ENCODE data around the gene PCDH15. TPM values are rescaled to one million over a fixed set of nuclear protein-coding genes. Genes with fewer than 3 reads are reported as not detected.

PCDH15 gene
- total RNA-seq, 1 experiment from 2014 or later, result 0.59 TPM

DNA sequence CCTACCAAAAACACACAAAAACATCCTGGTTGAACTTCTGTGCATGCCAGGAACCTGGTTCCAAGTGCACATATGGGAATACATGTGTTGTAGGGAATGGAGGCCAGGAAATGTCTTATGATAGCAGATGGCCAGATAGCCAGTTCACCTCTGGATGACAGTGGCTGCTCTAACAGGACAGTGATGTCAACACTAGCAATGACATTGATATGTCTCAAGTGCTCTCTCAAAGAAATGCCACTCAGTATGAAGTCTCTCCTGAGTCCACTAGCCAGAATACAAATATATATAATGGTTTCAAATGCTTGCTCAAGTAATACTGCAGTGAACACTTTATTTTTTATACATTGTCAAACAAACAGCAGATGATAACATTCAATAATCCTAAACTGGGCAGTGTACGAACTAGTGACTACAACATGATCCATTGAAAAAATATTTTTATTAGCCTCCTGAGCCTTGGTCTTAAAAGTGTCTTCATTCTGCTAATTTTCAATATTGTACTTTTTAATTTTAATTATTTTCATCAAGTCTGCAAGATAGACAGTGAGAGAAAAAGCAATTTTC is 26.0 kb upstream of the PCDH15 start:
- ChIA-PET POLR2A (no interaction called here), CTCF (no interaction called here)
- H3K9me3 Mint-ChIP-seq, result no peaks in the 10 kb centered on the region
- H3K36me3 Mint-ChIP-seq, result no peaks in the 10 kb centered on the region
- H3K27ac Mint-ChIP-seq, result no peak overlapping the region
- ATAC-seq, result no peak
- no peak for DNase-seq (ENCODE audit: low spot score)
- H3K4me3 Mint-ChIP-seq, result no peak overlapping the region
- no peaks in the 10 kb centered on the region for H3K27me3 Mint-ChIP-seq (ENCODE audit: low read depth)
- no peak for TF ChIP-seq SP1 (CRISPR knock-in tag; conservative IDR thresholded peaks at IDR 0.05)
- H3K4me1 Mint-ChIP-seq, result no peaks in the 10 kb centered on the region

DNA sequence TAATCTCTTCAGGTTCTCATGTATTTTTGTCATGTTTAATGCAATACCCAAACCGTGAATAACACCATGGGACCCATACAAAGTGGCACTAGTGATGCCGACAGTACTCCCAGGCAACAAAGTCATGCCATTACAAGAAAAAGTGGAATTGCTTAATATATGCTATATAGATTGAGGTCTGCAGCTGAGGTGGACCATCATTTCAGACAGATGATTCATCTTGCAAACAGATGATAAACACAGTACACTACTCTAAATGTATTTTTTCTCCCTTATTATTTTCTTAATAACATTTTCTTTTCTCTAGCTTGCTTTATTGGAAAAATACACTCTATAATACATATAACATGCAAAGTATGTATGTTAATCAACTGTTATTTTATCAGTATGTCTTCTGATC is 14.6 kb upstream of the PCDH15 start:
- CTCF ChIA-PET, result no interaction called here
- ATAC-seq, result no peak

DNA sequence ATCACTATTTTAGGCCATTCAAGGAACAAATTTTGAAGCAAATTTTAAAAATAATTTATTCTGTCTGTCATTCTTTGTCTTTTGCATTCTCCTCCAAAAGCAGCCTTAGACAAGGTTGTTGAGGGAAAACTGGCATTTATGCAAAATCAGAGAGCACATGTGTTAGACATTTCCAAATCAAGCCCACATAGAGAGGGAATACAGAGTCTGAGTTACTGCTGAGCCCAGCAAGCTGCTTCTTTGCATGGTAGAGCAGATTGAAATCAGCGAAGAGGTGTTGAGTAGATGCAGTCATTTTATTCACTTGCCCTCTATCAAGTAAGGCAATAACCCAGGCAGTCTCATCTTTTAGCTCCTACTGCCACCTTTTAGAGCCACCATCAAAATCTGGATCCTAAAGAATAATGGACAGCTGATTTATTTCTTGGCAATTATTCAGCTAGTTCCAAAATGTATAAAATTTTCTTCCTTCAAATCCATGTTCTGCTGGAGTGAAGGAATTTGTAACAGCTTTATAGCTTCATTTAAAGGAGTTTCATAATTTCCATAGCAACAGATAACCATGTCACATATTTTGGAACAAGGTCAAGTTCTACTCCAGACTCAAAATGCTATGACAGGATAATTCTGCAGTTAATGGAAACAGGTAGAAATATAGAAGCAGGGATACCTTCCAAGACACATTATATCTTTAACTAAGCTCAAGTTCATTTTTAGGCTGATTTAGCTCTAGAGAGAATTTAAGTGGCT is 7.3 kb upstream of the PCDH15 start:
- POLR2A ChIA-PET, result no interaction called here
- no peak for DNase-seq (ENCODE audit: low spot score)
- TF ChIP-seq, protein P1, sequence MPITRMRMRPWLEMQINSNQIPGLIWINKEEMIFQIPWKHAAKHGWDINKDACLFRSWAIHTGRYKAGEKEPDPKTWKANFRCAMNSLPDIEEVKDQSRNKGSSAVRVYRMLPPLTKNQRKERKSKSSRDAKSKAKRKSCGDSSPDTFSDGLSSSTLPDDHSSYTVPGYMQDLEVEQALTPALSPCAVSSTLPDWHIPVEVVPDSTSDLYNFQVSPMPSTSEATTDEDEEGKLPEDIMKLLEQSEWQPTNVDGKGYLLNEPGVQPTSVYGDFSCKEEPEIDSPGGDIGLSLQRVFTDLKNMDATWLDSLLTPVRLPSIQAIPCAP (CRISPR knock-in tag; IDR thresholded peaks at IDR 0.05), result no peak
- TF ChIP-seq, protein P2, sequence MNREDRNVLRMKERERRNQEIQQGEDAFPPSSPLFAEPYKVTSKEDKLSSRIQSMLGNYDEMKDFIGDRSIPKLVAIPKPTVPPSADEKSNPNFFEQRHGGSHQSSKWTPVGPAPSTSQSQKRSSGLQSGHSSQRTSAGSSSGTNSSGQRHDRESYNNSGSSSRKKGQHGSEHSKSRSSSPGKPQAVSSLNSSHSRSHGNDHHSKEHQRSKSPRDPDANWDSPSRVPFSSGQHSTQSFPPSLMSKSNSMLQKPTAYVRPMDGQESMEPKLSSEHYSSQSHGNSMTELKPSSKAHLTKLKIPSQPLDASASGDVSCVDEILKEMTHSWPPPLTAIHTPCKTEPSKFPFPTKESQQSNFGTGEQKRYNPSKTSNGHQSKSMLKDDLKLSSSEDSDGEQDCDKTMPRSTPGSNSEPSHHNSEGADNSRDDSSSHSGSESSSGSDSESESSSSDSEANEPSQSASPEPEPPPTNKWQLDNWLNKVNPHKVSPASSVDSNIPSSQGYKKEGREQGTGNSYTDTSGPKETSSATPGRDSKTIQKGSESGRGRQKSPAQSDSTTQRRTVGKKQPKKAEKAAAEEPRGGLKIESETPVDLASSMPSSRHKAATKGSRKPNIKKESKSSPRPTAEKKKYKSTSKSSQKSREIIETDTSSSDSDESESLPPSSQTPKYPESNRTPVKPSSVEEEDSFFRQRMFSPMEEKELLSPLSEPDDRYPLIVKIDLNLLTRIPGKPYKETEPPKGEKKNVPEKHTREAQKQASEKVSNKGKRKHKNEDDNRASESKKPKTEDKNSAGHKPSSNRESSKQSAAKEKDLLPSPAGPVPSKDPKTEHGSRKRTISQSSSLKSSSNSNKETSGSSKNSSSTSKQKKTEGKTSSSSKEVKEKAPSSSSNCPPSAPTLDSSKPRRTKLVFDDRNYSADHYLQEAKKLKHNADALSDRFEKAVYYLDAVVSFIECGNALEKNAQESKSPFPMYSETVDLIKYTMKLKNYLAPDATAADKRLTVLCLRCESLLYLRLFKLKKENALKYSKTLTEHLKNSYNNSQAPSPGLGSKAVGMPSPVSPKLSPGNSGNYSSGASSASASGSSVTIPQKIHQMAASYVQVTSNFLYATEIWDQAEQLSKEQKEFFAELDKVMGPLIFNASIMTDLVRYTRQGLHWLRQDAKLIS (CRISPR knock-in tag; IDR thresholded peaks at IDR 0.05; ENCODE audit: borderline replicate concordance), result no peak
- TF ChIP-seq FOXJ3 (CRISPR knock-in tag; IDR thresholded peaks at IDR 0.05; ENCODE audit: borderline replicate concordance), result no peak
- no peak for TF ChIP-seq TEAD1 (CRISPR knock-in tag; IDR thresholded peaks at IDR 0.05)
- TF ChIP-seq, protein P3, sequence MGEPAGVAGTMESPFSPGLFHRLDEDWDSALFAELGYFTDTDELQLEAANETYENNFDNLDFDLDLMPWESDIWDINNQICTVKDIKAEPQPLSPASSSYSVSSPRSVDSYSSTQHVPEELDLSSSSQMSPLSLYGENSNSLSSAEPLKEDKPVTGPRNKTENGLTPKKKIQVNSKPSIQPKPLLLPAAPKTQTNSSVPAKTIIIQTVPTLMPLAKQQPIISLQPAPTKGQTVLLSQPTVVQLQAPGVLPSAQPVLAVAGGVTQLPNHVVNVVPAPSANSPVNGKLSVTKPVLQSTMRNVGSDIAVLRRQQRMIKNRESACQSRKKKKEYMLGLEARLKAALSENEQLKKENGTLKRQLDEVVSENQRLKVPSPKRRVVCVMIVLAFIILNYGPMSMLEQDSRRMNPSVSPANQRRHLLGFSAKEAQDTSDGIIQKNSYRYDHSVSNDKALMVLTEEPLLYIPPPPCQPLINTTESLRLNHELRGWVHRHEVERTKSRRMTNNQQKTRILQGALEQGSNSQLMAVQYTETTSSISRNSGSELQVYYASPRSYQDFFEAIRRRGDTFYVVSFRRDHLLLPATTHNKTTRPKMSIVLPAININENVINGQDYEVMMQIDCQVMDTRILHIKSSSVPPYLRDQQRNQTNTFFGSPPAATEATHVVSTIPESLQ (CRISPR knock-in tag; IDR thresholded peaks at IDR 0.05), result no peak
- no peak for TF ChIP-seq MYBL2 (CRISPR knock-in tag; IDR thresholded peaks at IDR 0.05)
- TF ChIP-seq NFATC4 (CRISPR knock-in tag; IDR thresholded peaks at IDR 0.05), result no peak
- no peaks in the 10 kb centered on the region for H3K36me3 Mint-ChIP-seq
- no peak overlapping the region for H3K27ac Mint-ChIP-seq
- H3K4me1 Mint-ChIP-seq, result no peaks in the 10 kb centered on the region
- H3K4me3 Mint-ChIP-seq, result no peak overlapping the region
- H3K27me3 Mint-ChIP-seq (ENCODE audit: low read depth), result no peaks in the 10 kb centered on the region
- CTCF ChIA-PET, result no interaction called here
- peaks cover 4% of the 10 kb centered on the region for H3K9me3 Mint-ChIP-seq
- no peak for ATAC-seq

More for the DNA sequence above, 14.6 kb upstream of the PCDH15 start:
- Mint-ChIP-seq H3K4me1 (no peaks in the 10 kb centered on the region), H3K36me3 (no peaks in the 10 kb centered on the region), H3K27ac (no peak overlapping the region), H3K27me3 (ENCODE audit: low read depth) (no peaks in the 10 kb centered on the region), H3K9me3 (peaks cover 4% of the 10 kb centered on the region), H3K4me3 (no peak overlapping the region)
- TF ChIP-seq NFYB (CRISPR knock-in tag; conservative IDR thresholded peaks at IDR 0.05; ENCODE audit: low read depth), result no peak
- no peak for DNase-seq (ENCODE audit: low spot score)
- POLR2A ChIA-PET, result no interaction called here

DNA sequence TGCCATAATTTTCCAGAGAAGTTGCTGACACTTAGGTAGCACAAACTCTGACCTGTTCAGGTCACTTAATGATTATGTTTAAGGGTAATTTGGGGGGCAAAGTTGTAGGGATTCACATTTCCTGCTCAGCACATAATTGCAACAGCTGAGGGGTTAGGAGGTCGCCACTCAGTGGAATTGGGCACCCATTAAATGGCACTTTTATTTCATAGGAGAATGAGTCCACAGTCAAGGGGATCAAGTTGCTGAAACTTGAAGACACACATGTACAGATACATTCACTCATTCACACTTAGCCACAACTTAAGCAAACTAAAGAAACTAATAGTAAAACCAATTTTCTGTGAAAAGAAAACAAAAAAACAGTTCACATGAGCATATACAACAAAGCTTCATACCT is 1.5 kb downstream of the PCDH15 start:
- no peak overlapping the region for H3K27ac Mint-ChIP-seq
- ATAC-seq, result no peak
- TF ChIP-seq SMAD4 (CRISPR knock-in tag; IDR thresholded peaks at IDR 0.05), result no peak
- TF ChIP-seq, protein P4, sequence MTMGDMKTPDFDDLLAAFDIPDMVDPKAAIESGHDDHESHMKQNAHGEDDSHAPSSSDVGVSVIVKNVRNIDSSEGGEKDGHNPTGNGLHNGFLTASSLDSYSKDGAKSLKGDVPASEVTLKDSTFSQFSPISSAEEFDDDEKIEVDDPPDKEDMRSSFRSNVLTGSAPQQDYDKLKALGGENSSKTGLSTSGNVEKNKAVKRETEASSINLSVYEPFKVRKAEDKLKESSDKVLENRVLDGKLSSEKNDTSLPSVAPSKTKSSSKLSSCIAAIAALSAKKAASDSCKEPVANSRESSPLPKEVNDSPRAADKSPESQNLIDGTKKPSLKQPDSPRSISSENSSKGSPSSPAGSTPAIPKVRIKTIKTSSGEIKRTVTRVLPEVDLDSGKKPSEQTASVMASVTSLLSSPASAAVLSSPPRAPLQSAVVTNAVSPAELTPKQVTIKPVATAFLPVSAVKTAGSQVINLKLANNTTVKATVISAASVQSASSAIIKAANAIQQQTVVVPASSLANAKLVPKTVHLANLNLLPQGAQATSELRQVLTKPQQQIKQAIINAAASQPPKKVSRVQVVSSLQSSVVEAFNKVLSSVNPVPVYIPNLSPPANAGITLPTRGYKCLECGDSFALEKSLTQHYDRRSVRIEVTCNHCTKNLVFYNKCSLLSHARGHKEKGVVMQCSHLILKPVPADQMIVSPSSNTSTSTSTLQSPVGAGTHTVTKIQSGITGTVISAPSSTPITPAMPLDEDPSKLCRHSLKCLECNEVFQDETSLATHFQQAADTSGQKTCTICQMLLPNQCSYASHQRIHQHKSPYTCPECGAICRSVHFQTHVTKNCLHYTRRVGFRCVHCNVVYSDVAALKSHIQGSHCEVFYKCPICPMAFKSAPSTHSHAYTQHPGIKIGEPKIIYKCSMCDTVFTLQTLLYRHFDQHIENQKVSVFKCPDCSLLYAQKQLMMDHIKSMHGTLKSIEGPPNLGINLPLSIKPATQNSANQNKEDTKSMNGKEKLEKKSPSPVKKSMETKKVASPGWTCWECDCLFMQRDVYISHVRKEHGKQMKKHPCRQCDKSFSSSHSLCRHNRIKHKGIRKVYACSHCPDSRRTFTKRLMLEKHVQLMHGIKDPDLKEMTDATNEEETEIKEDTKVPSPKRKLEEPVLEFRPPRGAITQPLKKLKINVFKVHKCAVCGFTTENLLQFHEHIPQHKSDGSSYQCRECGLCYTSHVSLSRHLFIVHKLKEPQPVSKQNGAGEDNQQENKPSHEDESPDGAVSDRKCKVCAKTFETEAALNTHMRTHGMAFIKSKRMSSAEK (CRISPR knock-in tag; IDR thresholded peaks at IDR 0.05; ENCODE audit: borderline replicate concordance), result no peak
- no peak for TF ChIP-seq ZNF121 (CRISPR knock-in tag; IDR thresholded peaks at IDR 0.05)
- TF ChIP-seq RORB (CRISPR knock-in tag; IDR thresholded peaks at IDR 0.05), result no peak
- TF ChIP-seq, protein P5, sequence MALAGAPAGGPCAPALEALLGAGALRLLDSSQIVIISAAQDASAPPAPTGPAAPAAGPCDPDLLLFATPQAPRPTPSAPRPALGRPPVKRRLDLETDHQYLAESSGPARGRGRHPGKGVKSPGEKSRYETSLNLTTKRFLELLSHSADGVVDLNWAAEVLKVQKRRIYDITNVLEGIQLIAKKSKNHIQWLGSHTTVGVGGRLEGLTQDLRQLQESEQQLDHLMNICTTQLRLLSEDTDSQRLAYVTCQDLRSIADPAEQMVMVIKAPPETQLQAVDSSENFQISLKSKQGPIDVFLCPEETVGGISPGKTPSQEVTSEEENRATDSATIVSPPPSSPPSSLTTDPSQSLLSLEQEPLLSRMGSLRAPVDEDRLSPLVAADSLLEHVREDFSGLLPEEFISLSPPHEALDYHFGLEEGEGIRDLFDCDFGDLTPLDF (CRISPR knock-in tag; IDR thresholded peaks at IDR 0.05), result no peak
- no peak for TF ChIP-seq ESRRA (CRISPR knock-in tag; IDR thresholded peaks at IDR 0.05; ENCODE audit: borderline replicate concordance)
- TF ChIP-seq OVOL2 (CRISPR knock-in tag; IDR thresholded peaks at IDR 0.05; ENCODE audit: borderline replicate concordance), result no peak
- no peak for TF ChIP-seq KAT7 (CRISPR knock-in tag; IDR thresholded peaks at IDR 0.05; ENCODE audit: borderline replicate concordance)
- no peak for TF ChIP-seq SP1 (CRISPR knock-in tag; conservative IDR thresholded peaks at IDR 0.05)

More for the DNA sequence above, 1.5 kb downstream of the PCDH15 start:
- Mint-ChIP-seq H3K36me3 (no peaks in the 10 kb centered on the region), H3K4me1 (peaks cover 16% of the 10 kb centered on the region), H3K9me3 (no peaks in the 10 kb centered on the region), H3K27me3 (ENCODE audit: low read depth) (no peaks in the 10 kb centered on the region), H3K4me3 (no peak overlapping the region)
- POLR2A ChIA-PET, result no interaction called here
- DNase-seq (ENCODE audit: low spot score), result no peak
- CTCF ChIA-PET, result no interaction called here

All from WTC11 (cell line).